Kidney tubule cell (primary cell): ENCODE results near the gene CST9L.
"Not testable (repeated sequence)": the region's sequence is repeated elsewhere in the genome, so short reads cannot be mapped to it uniquely, and the experiment has no call there.

Experiments
- DNase-seq: peaks from one replicate; pipeline ENCODE4 v3.0.0-alpha.2; 2018; ENCODE audit warnings: low spot score

Gene CST9L

GRCh38 chr20:23586735-23587525, 18.6 kb upstream of the CST9L start:
- DNase-seq: no peak

- peak; percentile 62 for DNase-seq
Observed at GRCh38 chr20:23585808-23586734, 17.8 kb upstream of the CST9L start.

- no peak for DNase-seq
Observed at GRCh38 chr20:23585449-23585807, 17.1 kb upstream of the CST9L start.

GRCh38 chr20:23584434-23585199, 16.3 kb upstream of the CST9L start:
- DNase-seq: peak; percentile 54

GRCh38 chr20:23583526-23583925, 15.2 kb upstream of the CST9L start:
- DNase-seq: peak; percentile 88

GRCh38 chr20:23582293-23582692, 14.0 kb upstream of the CST9L start:
- DNase-seq: no peak

- DNase-seq: not testable (repeated sequence)
Observed at GRCh38 chr20:23581833-23582232, 13.5 kb upstream of the CST9L start.

- DNase-seq: no peak
Observed at GRCh38 chr20:23574977-23575376, 6.7 kb upstream of the CST9L start.

GRCh38 chr20:23570178-23570760, 2.0 kb upstream of the CST9L start:
- no peak for DNase-seq

- DNase-seq: no peak
Observed at GRCh38 chr20:23569570-23569969, 1.3 kb upstream of the CST9L start.

GRCh38 chr20:23568971-23569330, 667 bp upstream of the CST9L start:
- DNase-seq: no peak

GRCh38 chr20:23566199-23566932, 1.9 kb downstream of the CST9L start:
- DNase-seq: no peak

GRCh38 chr20:23565503-23566045, 2.7 kb downstream of the CST9L start:
- DNase-seq: no peak

GRCh38 chr20:23564927-23565326, 3.4 kb downstream of the CST9L start:
- DNase-seq: no peak

GRCh38 chr20:23562721-23563342, 5.5 kb downstream of the CST9L start:
- no peak for DNase-seq

- DNase-seq: no peak
Observed at GRCh38 chr20:23554401-23554800, 13.9 kb downstream of the CST9L start.

GRCh38 chr20:23551786-23552185, 16.5 kb downstream of the CST9L start:
- no peak for DNase-seq

GRCh38 chr20:23551383-23551782, 16.9 kb downstream of the CST9L start:
- no peak for DNase-seq

GRCh38 chr20:23550227-23550626, 18.1 kb downstream of the CST9L start:
- no peak for DNase-seq

- DNase-seq: no peak
Observed at GRCh38 chr20:23548408-23548807, 19.9 kb downstream of the CST9L start.

- no peak for DNase-seq
Observed at GRCh38 chr20:23547613-23548012, 20.7 kb downstream of the CST9L start.
